HK-2 (cell line): ENCODE measurements around the gene ADAMTS10.
A peak's percentile ranks its signal among the peaks of the same experiment; 100 is the strongest.
"Not testable (repeated sequence)": the region's sequence is repeated elsewhere in the genome, so short reads cannot be mapped to it uniquely, and the experiment has no call there.

ENCODE experiments used
- DNase-seq: peaks from one replicate; pipeline ENCODE4 v3.0.0-alpha.2; 2018; ENCODE audit not compliant: unreplicated experiment

Gene ADAMTS10

DNA sequence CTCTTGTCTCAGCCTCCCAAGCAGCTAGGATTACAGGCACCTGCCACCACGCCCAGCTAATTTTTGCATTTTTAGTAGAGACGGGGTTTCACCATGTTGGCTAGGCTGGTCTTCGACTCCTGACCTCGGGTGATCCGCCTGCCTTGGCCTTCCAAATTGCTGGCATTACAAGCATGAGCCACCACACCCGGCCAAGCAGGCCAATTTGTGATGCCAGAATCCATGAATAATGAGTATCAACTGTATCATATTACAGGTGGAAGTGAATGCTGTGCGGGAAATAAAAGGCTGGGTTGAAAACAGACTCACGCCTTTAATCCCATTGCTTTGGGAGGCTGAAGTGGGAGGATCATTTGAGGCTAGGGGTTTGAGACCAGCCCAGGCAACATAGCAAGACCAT lies 16.3 kb upstream of the ADAMTS10 start:
- no peak for DNase-seq

GRCh38 chr19:8622886-8623285 lies 12.4 kb upstream of the ADAMTS10 start:
- not testable (repeated sequence) for DNase-seq

DNA sequence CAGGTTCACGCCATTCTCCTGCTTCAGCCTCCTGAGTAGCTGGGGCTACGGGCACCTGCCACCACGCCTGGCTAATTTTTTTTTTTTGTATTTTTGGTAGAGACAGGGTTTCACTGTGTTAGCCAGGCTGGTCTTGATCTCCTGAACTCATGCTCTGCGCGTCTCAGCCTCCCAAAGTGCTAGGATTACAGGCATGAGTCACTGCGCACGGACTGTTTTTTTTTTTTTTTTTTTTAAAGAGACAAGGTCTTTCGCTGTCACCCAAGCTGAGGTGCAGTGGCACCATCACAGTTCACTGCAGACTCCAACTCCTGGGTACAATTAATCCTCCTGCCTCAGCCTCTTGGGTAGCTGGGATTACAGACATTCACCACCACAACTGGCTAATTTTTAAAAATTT lies 8.2 kb upstream of the ADAMTS10 start:
- no peak for DNase-seq

- no peak for DNase-seq
Observed at GRCh38 chr19:8617984-8618383, 7.5 kb upstream of the ADAMTS10 start.

DNA sequence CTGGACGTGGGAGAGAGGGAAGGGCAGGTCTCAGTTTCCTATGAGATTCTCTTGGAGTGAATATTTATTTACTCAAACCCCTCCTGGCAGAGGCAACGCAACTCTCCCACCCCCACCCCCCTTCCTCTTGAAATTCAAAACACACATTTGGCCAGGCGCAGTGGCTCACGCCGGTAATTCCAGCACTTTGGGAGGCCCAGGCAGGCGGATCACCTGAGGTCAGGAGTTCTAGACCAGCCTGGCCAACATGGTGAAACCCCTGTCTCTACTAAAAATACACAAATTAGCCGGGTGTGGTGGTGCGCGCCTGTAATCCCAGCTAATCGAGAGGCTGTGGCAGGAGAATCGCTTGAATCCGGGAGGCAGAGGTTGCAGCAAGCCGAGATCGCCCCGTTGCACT lies 6.8 kb upstream of the ADAMTS10 start:
- not testable (repeated sequence) for DNase-seq

DNA sequence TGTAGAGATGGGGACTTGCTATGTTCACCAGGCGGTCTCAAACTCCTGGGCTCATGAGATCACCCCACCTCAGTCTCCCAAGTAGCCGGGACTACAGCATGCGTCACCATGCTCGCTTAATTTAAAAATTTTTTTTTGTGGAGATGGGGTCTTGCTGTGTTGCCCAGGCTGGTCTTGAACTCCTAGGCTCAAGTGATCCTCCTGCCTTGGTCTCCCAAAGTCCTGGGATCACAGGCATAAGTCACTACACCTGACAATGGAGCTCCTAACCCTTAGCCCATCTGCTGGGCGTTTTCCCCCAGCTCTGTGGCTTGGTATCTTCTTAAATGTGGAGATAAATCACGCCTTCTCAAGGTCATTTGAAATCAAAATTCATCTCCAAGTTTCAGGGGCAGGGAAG lies 6.3 kb upstream of the ADAMTS10 start:
- DNase-seq: no peak

DNA sequence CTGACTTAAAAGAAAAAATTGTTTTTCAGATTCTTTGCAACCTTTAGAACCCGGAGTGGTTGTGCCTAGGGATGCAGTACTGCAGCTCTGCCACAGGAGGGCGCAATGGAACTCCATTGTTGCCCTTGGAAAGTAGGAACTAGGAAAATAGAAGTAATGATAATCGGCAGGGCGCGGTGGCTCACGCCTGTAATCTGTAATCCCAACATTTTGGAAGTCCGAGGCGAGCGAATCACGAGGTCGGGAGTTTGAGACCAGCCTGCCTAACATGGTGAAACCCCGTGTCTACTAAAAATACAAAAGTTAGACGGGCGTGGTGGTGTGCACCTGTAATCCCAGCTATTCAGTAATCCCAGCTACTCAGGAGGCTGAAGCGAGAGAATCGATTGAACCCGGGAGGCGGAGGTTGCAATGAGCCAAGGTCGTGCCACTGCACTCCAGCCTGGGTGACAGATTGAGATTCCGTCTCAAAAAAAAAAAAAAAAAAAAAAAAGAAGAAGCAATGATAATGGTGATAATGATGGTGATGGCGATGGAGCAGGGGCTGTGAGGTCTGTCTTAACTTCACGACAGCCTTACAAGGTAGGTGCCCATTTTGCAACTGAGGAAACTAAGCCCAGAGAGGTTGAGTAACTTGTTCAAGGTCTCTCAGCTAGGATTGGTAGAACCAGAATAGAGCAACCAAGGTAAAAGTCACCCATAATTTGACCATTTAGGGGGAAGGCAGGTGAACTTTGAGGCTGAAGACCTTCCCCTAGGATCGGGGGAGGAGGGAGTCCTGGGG lies 5.5 kb upstream of the ADAMTS10 start:
- peak; percentile 54 for DNase-seq

GRCh38 chr19:8615024-8615423 lies 4.5 kb upstream of the ADAMTS10 start:
- no peak for DNase-seq

GRCh38 chr19:8614455-8614854 lies 3.9 kb upstream of the ADAMTS10 start:
- no peak for DNase-seq

- no peak for DNase-seq
Observed at GRCh38 chr19:8612807-8613171, 2.3 kb upstream of the ADAMTS10 start.

- peak; percentile 21 for DNase-seq
Observed at GRCh38 chr19:8611877-8612806, 1.6 kb upstream of the ADAMTS10 start.

- DNase-seq: no peak
Observed at GRCh38 chr19:8611391-8611876, 919 bp upstream of the ADAMTS10 start.

- no peak for DNase-seq
Observed at GRCh38 chr19:8610936-8611300, 403 bp upstream of the ADAMTS10 start.

- DNase-seq: peak; percentile 44
Observed at GRCh38 chr19:8609279-8610040, 1.1 kb downstream of the ADAMTS10 start.

DNA sequence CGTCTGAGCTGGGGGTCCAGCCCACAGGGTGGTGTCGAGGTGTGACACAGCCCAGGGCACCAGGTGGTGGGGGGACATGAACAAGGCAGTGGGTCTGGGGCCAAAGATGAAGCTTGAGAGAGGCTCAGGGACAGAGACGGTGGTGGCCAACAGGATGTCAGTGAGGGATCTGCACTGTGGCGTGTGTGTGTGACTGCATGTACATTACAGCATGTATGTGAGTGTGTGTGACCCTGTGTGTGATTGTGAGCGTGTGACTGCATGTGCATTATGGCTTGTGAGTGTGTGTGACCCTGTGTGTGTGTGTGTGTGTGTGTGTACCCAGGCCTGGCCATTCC lies 1.6 kb downstream of the ADAMTS10 start:
- DNase-seq: no peak

DNA sequence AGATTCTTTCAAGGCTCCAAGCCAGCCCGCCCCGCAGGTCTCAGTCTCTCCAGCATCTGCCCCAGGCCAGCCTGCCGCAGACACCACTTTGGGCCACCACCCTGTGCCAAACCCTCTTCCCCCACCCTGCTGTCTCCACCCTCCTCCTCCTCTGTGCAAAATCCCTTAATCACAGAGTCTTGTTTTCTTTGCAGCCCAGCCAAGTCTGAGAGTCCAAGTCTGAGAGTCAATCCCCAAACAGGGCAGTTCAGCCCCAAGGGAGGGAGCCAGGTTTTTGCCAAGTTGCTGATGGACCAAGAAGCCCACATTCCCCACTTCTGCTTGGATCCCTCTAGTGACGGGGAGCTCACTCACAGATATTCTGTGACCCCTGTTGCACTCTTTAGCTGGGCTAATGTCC lies 3.1 kb downstream of the ADAMTS10 start:
- no peak for DNase-seq

GRCh38 chr19:8605514-8605913 lies 5.0 kb downstream of the ADAMTS10 start:
- no peak for DNase-seq

- DNase-seq: no peak
Observed at GRCh38 chr19:8601796-8602195, 8.7 kb downstream of the ADAMTS10 start.

- no peak for DNase-seq
Observed at GRCh38 chr19:8600816-8601215, 9.7 kb downstream of the ADAMTS10 start.

GRCh38 chr19:8600064-8600463 lies 10.5 kb downstream of the ADAMTS10 start:
- DNase-seq: no peak

GRCh38 chr19:8596168-8596567 lies 14.3 kb downstream of the ADAMTS10 start:
- no peak for DNase-seq

- DNase-seq: no peak
Observed at GRCh38 chr19:8595651-8596050, 14.9 kb downstream of the ADAMTS10 start.
